SU-DHL-6 (cell line): Measurements from ENCODE around the gene MANEAL.

Experiments
- EZH2phosphoT487 ChIP-seq: fragments of 200-600 bp; sonication (generic), shearing (Covaris generic); conservative IDR thresholded peaks from 2 replicates; pipeline ENCODE4 v1.6.1; 2018; ENCODE audit warnings: mild to moderate bottlenecking, antibody characterized with exemption, low read length, moderate library complexity, mixed read lengths
- TF ChIP-seq, protein P1 (sequence below): fragments of 200-600 bp; sonication (generic); IDR thresholded peaks from one replicate; pipeline ENCODE4 v1.5.1; 2017; ENCODE audit warnings: antibody characterized with exemption, mild to moderate bottlenecking, low read length, moderate library complexity; ENCODE audit not compliant: insufficient read depth, poor library complexity, severe bottlenecking

DNA sequence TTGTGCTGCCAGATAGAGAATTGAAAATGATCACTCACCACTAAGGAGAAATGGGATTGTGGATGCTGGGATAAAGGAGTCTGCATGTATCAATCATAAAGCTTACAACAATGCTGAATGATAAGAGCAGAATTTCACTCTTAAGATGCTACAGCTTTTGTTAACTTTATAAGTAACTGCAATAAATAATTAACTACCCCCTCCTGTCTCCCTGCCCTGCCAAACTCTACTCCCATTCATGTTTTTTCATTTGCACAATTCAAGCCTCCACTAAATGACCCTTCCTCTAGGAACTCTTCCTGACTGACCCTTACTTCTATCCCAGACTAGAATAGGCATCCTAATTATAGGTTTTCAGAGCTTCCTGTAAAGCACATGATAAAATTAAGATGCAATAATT, 50.9 kb downstream of the MANEAL start:
- no peak for TF ChIP-seq EZH2phosphoT487
- TF ChIP-seq, protein P1, sequence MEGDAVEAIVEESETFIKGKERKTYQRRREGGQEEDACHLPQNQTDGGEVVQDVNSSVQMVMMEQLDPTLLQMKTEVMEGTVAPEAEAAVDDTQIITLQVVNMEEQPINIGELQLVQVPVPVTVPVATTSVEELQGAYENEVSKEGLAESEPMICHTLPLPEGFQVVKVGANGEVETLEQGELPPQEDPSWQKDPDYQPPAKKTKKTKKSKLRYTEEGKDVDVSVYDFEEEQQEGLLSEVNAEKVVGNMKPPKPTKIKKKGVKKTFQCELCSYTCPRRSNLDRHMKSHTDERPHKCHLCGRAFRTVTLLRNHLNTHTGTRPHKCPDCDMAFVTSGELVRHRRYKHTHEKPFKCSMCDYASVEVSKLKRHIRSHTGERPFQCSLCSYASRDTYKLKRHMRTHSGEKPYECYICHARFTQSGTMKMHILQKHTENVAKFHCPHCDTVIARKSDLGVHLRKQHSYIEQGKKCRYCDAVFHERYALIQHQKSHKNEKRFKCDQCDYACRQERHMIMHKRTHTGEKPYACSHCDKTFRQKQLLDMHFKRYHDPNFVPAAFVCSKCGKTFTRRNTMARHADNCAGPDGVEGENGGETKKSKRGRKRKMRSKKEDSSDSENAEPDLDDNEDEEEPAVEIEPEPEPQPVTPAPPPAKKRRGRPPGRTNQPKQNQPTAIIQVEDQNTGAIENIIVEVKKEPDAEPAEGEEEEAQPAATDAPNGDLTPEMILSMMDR: no peak
